ENCODE measurements around the gene AGPS.
A peak's percentile ranks its signal among the peaks of the same experiment; 100 is the strongest.
"Not testable (repeated sequence)": the region's sequence is repeated elsewhere in the genome, so short reads cannot be mapped to it uniquely, and the experiment has no call there.

Gene AGPS

DNA sequence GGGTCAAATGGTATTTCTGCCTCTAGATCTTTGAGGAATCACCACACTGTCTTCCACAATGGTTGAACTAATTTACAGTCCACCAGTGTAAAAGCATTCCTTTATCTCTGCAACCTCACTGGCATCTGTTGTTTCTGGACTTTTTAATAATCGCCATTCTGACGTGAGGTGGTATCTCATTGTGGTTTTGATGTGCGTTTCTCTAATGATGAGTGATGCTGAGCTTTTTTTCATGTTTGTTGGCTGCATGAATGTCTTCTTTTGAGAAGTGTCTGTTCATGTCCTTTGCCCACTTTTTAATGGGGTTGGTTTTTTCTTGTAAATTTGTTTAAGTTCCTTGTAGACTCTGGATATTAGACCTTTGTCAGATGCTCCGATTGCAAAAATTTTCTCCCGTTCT lies 32.0 kb downstream of the AGPS start:
- not testable (repeated sequence) for FAIRE-seq

DNA sequence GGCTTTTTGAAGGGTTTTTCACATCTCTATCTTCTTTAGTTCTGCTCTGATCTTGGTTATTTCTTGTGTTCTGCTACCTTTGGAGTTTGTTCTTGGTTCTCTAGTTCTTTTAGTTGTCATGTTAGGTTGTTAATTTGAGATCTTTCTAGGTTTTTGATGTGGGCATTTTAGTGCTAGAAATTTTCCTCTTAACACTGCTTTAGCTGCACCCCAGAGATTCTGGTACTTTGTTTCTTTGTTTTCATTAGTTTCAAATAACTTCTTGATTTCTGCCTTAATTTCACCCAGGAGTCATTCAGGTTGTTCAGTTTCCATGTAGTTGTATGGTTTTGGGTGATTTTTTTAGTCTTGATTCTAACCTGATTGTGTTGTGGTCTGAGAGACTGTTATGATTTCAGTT lies 34.7 kb downstream of the AGPS start:
- no peak for FAIRE-seq

DNA sequence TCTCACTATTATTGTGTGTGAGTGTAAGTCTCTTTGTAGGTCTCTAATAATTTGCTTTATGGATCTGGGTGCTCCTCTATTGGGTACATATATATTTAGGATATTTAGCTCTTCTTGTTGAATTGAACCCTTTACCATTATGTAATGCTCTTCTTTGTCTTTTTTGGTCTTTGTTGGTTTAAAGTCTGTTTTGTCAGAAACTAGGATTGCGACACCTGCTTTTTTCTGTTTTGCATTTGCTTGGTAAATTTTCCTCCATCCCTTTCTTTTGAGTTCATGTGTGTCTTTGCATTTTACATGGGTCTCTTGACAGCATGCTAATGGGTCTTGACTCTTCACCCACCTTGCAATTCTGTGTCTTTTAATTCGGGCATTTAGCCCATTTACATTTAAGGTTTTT lies 35.4 kb downstream of the AGPS start:
- not testable (repeated sequence) for FAIRE-seq

DNA sequence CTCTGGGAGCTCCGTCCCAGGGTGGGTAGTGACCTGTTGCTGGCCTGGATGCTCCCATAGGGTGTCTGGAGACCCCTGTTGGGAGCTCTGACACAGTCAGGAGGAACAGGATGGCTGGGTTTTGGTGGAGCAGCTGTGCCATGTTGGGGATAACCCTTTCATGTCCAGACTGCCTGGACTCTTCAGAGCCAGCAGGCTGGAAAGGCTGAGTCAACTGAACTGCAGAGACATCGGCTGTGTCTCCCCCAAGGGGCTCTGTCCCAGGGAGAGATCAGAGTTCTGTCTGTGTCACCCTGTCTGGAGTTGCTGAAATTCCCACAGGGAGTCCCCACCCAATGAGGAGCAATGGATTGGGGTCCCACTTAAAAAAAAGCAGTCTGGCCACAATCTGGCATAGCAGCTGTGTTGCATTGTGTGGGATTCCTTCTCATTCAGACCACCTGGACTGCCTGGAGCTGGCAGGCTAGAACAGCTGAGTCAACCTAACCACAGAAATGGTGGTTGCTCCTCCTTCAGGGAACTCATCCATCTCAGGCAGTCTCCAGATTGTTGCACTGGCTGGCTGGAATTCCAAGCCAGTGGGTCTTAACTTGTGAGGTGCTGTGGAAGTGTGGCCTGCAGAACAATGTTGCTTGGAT lies 37.2 kb downstream of the AGPS start:
- no peak for FAIRE-seq

DNA sequence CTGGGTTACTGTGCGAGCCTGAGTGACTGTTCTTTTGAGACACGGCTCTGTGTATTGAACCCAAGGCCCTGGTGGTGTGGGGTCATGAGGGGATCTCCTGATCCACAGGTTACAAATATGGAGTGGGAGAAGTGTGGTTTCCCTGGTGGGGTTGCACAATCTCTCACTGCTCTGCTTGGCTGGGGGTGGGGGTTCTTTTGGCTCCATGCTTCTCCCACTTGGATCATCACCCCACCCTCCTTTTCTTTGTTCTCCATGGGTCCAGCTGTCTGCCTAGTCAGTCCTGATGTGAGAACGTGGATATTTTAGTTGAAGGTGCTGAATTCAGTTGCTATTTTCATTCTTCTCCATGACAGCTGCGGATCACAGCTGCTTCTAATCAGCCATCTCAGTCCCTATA lies 37.8 kb downstream of the AGPS start:
- FAIRE-seq = no peak

DNA sequence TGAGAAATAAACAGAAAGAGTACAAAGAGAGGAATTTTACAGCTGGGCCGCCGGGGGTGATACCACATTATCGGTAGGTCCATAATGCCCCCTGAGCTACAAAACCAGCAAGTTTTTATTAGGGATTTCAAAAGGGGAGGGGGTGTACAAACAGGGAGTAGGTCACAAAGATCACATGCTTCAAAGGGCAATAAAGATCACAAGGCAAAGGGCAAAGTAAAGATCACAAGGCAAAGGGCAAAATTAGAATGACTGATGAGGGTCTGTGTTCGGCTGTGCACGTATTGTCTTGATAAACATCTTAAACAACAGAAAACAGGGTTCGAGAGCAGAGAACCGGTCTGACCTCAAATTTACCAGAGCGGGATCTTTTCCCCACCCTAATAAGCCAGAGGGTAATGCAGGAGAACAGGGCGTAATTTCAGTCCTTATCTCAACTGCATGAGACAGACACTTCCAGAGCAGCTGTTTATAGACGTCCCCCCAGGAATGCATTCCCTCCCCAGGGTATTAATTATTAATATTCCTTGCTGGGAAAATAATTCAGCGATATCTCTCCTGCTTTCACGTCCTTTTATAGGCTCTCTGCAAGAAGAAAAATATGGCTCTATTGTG lies 38.6 kb downstream of the AGPS start:
- FAIRE-seq = not testable (repeated sequence)

DNA sequence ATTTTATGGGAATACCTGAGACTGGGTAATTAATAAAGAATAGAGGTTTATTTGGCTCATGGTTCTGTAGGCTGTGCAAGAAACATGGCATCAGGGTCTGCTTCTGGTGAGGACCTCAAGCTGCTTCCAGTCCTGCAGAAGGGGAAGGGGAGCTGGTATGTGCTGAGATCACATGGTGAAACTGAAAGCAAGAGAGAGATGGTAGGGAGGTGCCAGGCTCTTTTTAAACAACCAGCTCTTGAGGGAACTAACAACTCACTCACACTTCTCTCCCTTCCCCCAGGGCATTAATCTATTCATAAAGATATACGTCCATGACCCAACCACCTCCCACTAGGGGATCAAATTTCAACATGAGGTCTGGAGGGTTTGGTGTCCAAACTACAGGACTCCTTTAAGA lies 40.1 kb downstream of the AGPS start:
- FAIRE-seq = no peak

DNA sequence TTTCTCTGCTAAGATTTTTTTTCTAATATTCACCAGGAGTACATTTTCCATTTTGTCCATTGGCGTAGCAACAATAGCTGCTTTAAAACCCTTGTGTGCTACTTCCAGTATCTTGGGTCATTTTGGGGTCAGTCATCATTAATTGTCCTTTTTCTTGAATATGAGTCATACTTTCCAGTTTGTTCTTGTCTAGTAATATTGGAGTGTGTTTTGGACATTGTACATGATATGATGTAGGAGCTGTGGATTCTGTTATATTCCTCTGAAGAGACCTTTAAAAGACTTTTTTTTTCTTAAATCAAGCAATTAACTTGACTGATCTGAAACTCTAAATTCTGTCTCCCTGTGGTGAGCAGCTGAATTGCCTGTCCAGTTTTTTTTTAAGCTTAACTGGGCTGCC lies 40.8 kb downstream of the AGPS start:
- no peak for FAIRE-seq

DNA sequence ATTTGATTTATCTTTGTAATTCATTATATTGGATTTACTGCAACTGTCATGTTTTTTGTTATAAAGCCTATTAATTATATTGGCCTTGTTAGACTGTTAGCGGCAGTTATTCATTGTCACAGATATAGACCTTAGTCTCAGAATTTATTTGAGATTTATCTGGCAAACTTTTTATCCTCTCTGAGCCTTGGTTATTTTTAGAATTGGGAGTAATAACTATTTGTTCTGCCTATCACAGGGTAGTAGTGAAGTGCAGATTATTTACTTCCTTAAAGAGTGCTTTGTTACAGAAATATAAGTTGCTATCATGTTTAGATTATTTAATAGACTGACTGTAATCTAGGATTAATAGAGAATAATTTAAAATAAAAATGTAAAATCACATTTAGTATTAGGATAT lies 41.9 kb downstream of the AGPS start:
- FAIRE-seq = no peak

DNA sequence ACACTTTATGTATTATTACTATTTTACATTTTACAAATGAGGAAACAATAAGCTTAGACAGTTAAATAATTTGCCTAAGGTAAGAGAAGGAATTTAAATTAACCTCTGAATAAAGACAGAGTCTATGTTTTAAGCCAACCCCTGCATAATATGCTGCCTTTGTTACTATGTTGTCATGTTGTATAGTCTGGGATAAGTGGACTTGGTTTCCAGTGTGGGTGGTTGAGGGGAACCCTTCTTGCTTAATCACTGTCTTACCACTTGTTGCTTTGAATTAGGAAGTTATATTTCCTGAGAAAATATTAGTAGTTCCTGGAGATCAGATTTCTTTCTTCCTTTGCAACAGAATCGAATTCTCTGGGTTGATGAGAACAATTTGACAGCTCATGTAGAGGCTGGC lies 52.6 kb downstream of the AGPS start:
- no peak for FAIRE-seq

DNA sequence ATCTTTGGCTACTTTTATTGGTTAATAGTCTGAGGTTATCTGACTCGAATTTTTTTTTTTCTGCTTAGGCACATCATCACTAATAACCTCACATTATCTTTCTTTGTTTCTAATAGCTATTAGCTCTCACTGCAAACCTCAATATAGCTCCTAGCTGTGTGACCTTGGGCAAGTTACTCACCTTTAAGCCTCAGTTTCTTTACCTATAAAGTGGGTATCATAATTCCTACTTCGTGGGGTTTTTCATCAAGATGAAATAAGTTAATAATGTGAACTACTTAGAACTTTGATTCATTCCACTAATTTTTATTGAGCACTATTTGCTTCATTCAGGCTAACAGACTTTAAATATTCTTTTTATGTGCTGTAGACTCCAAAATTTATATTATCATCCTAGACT lies 55.5 kb downstream of the AGPS start:
- no peak for FAIRE-seq

DNA sequence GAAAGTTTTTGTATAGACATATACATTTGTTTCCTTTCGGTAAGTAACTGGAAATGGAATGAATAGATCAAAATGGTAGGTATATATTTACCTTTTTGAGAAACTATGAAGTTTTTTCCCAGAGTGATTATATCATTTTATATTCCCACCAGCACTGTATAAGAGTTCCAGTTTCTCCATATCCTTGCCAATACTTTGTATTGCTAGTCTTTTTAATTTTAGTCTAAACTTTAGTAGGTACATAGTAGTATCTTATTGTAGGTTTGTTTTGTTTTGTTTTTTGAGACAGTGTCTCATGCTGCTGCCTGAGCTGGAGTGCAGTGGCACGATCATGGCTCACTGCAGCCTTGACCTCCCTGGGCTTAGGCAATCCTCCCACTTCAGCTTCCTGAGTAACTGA lies 56.6 kb downstream of the AGPS start:
- FAIRE-seq = no peak

DNA sequence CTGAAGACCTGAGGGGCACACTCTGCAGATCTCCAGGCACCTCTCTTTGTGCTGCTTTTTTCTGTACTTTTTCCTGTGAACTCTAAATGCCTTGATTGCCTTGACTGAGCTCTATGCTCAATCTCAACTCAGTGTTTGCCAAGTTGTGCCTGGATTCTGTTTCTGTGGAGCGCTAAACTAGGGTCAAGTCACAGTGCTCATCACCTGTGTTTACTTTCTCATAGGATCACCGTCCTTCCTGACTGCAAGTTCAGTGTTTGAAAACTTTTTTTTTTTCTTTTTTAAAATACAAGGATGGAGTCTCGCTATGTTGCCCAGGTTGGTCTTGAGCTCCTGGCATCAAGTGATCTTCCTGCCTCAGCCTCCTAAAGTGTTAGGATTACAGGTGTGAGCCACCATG lies 62.6 kb downstream of the AGPS start:
- FAIRE-seq = no peak

DNA sequence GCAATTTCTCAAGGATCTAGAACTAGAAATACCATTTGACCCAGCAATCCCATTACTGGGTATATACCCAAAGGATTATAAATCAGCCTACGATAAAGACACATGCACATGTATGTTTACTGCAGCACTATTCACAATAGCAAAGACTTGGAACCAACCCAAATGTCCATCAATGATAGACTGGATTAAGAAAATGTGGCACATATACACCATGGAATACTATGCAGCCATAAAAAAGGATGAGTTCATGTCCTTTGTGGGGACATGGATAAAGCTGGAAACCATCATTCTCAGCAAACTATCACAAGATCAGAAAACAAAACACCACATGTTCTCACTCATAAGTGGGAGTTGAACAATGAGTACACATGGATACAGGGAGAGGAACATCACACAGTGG lies 67.2 kb downstream of the AGPS start:
- FAIRE-seq = not testable (repeated sequence)

DNA sequence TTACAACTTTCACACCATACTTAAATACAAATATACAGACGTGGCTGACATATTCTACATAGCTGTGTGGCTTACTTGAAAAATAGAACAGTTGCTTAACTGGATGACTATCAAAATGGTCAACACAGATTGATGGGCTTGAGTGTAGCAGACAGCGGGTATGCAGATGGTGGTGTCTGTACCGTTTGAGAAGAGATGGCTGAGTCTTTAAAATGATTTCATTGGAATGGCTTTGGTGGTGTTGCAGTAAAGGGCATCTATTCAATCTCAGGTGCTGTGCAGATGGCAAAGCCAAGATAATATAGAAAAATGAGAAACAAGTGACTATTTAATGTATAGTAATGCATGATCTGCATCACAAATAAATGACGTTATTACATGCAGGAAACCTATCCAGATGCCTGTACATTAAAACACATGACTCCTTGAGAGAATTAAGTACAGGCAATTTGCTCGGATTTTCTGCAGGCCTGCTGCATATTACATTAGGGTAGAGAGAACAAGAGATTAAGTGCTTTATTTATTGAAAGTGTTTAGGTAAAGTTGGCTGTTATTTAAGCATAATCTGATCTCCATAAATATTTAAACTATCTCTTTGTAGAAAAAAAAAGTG lies 68.5 kb downstream of the AGPS start:
- no peak for FAIRE-seq

DNA sequence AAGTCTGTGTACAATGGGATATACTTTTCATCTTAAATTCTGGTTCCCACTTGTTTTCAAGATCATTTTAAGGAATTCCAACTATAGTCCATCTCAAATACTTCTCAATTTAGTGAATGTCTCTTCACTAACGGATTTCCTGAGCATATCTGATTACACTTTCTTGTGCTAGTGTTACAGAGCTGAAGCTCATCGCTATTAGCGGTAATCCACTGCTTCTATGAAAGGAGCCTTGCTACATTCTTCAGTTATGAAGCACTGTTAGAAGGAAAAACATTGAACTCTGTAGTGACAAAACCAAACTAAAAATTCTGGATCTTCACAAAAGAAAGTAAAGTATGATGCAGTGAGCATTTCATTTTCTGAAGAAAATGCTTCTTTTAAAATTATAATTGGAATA lies 72.0 kb downstream of the AGPS start:
- no peak for FAIRE-seq

DNA sequence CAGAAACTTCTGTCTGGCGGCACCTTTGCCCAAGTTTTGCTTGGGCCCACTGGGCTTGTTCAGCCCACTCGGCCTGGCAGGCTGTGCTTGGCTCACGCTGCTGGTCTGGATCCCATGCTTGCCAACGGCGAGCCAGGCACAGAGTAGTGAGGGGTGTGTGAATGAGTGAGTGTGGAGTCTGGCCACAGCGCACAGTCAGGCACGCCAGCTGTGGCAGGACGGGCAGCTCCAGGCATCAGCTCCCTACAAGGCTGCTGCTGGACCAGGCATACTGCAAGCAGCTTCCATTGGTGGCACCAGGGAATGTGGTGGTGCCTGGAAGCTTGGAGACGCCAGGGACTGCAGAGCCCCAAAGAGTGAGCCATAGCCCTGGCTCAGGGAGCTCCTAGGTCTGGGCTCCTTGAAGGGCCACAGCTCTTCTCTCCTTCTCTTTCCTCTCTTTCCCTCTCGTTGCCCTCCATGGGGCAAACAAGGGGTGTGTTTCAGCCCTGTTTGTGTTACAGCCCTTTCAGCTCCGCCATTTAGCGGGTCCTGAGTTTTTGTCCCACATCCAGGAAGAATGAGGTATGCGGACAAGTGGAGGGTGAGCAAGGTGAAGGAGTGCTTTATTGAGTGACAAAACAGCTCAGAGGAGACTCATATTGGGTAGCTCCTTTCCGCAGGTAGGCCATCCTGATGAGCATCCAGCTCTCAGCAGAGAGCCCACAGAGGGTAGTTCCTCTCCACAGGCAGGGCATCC lies 73.0 kb downstream of the AGPS start:
- no peak for FAIRE-seq

DNA sequence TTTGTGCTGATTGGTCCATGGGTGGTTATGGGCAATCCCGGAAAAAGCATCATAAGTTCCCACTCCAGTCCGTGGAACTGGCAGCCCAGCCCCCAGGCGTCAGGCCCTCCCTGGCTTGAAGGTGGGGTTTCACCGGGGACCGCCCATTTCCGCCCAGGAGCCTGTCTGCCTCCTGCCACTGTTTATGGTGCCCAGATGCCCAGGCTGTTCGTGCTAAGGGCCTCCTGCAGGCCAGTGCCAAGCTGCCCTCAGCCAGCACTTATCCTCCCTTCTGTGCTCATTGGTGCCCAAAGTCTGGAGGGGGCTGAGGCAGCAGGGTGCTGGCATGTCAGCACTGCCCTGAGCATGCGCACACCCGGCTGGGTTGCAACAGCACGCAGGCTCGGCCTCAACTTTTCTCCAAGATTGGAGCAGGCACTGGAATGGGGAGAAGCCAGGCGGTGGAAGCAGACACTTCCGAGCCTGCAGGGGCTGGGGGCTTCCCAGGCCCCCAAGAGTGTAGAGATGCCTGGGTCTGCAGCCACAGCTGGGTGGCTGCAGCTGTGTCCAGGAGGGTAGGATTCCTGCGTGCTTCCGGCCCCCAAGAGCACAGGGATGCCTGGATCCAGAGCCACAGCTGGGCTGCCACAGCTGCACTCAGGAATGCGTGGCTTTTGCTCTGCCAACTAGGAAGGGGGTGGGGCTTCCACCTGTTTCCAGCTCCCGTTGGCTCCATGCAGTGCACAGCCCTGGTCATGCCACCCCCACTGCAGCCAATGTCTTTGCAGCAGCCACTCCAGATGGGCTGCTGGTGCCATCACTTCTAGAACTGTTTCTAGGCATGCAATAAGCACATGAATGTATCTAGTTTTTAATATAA lies 74.0 kb downstream of the AGPS start:
- no peak for FAIRE-seq

DNA sequence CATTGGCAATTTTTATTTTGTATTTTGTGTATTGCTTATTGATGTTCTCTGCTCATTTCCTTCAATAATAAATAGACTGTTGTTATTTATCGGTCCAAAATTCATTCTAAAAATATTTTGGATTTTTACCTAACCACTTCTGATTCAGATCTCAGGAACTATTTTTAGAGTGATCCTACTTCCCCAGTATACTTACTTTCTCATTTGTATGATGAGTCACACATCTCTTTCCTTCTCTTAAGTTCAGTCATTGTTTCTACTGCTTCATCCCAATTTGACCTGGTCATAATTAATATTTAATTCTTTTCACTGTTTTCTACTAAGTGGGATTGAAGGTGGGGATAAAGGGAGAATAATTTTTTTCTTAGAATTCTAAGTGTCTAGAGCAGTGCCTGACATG lies 75.1 kb downstream of the AGPS start:
- no peak for FAIRE-seq

DNA sequence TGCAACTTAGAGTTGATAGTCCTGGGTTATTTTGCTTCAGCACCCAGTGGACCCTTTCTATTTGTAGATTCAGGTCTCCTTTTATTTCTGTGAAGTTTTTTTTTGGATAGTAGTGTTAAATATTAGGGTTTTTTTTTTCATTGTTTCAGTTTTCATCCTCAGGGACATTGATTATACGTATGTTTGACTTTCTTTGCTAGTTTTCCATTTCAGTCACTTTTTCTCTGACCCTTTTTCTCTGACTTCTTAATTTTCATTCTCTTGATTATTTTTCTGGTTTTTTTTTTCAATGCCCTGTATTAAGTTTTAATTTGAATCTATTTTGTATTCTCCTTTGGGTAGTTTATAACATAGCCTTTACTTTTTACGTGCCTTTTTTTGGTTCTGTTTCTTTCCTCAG lies 79.4 kb downstream of the AGPS start:
- peak; percentile 32 for FAIRE-seq

DNA sequence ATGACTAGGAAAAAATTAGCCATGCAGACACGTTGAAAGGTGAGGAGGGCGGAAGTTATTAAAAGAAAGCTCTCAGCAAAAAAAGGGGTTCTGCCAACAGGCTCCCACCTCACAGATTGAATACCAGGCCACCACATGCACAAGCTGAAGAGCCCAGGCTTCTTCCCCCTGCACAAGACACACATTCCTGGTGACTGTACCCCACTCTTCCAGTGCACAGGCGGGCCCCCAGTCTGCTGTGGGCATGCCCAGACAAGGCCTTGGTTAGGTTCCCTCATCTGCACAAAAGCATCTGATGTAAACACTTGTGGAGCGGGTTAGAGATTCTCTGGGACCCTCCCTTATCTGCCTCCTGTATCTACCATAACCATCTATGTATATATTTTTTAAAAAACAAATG lies 81.7 kb downstream of the AGPS start:
- no peak for FAIRE-seq

DNA sequence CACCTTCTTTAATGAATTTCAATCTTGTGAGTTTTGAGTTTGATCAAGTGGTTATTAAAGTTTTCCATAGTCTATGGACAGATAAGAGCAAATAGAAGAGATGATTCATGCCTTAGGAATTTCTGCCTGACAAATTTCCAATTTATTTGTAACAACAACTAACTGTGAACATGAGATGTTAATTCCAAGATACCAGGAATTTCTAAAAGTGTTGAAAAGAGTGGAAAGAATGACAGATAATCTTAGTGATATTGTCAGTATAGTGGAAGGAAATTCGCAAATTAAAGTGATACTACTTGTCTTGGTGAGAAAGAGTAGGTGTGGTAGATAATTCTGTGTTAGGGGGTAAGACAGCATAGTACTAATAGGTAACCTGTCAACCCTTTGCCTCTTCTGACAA lies 82.4 kb downstream of the AGPS start:
- no peak for FAIRE-seq

DNA sequence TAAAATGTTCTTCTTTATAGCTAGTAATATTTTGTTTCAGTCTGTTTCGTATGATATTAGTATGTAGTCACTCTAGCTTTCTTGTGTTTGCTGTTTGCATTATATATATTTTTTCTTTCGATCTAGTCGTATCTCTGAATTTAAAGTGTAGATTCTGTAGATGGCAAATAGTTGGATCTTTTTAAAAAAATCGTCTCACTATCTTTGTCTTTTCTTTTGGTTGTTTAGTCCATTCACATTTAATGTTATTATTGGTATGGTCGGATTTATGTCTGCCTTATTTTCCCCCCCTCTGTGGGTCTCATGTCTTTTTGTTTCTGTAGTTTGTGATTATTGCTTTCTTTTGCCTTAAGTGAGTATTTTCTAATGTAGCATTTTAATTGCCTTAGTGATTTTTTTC lies 84.3 kb downstream of the AGPS start:
- FAIRE-seq = no peak

All from A204.1 (cell line).